ENCODE data around the gene MSX1.

The MSX1 gene

DNA sequence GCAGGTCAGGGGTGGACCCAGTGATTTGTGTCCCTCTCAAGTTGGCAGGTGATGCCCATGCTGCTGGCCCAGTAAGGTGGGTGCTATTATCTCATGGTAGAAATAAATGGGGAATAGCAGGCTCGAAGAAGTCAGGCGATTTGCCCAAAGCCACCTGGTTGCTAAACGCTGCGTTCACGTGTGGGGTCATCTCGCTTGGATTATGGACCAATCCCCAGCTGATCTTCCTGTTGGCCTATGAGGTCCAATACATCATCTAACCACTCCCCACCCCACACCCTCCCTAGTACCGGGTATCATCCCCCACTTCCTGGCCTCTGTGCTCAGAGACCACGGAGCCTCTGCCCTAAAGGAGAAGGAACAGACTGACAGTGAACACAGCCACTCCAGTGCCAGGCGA lies 18.3 kb upstream of the MSX1 start:
- DNase-seq = no peak

DNA sequence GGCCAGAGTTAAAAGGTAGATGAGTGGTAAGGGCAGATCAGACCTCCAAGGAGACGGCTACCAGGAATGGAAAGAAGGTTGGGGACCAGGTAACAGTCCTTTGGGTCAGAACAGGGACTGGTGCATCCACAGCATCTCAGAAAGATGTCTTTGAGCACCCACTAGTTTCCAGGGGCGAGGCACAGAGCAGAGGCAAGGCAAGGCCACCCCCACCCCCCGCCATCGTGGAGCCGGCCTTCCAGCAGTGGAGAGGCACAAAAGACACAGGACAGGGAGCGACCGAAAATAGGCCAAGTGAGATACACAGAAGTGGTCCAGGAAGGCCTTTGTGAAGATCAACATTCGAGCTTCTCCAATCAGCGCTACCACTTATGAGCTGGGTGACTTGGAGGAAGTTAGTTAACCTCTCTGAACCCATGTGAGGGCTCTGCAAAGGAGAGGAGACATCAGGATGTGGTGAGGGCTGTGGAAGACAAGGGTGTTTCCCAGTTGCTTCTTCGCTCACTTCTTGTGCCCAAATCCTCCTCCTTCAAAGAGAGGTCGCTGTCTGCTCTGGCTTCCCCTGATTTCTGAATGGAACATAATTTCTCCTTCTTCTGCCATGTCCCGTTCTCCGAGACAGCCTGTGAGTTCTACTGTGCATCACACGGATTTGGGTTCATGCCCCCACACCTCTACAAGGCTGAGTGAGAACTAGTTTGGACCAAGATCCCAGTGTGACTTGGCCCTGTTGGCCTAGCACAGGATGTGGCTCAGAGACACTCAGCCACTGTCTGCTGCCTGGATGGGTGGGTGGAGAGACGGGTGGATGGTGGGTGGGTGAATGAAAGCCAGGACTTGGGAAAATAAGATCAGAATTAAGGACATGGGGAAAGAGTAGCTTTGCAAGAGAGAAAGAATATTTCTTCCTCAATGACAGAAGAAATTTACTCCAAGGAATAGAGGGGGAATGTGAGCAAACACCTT lies 16.7 kb upstream of the MSX1 start:
- DNase-seq = no peak

DNA sequence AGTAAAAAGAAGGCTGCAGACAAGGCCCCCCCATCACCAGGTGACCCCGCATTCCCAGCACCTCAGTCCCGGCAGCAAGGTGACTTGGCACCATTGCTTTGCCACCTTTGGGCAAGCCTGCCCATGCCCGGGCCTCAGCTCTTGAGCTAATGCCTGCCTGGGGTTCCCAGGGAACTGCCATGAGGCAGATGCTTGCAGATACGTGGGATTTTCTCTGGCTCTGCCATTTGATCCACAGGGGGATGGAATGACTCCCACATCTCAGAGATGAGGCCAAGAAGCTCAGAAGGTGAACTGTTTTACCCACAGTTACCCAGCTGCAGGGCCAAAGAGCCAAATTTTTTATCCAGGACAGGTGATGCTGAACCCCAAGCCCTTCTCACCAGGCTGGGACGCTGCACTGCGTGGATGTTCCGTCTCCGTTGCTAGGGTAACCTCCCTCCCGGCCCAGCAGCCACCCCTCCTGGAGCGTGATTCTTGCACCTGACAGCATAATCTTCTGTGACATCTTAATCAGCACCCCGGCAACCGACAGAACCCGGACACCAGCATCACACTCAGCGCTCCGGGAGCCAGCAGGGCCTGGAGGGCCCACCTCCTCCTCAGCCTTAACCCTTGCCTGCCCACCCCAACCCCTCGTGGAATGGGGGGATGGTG lies 15.7 kb upstream of the MSX1 start:
- no peak for DNase-seq

DNA sequence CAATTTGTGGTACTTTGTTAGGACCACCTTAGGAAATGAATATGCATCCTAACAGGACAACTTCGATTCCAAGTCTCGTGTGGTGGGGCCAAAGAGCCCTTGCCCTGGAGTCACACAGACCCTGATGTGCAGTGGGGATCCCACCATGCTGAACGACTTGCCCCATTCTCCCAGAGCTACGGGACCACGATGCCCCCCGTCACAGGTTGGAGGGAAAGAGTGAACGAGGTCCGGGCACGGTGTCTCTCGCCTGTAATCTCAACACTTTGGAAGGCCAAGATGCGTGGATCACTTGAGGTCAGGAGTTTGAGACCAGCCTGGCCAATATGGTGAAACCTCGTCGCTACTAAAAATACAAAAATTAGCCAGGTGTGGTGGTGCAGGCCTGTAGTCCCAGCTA lies 14.4 kb upstream of the MSX1 start:
- no peak for DNase-seq

DNA sequence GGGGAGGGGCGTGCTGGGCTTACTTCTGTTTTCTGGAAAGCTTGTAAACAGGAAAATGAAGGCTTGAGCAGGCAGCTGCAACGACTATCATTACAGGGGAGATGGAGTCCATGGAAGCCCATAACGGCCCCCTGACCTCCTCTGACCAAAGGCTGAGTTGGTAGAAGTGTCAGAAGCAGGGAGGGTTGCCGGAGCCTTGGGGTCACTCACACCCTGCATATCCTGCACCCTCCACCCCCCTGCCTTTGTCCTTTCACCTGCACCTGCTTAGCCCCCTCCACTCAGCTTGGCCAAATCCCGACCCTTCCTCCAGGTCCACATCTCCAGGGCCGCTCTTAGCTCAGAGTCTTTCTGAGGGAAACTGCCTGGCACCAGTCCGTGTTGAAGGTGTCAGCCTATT lies 12.5 kb upstream of the MSX1 start:
- DNase-seq = no peak

DNA sequence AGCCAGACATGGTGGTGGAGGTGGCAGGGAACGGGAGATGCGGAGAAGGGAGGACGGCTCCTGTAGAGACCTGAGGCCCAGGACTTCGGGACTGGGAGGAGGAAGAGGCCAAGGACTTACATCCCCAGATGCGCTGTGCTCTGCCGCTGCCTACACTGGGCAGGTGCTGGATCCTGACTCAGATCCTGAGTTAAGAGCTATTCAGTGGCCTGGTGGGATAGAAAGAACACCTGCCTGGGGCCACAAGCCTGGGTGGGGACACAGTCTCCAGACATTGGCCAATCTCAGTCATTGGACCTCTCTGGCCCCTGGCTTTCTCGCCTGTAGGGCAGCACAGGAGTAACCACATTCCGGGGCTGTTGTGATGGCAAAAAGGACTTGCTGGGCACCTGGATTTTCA lies 10.9 kb upstream of the MSX1 start:
- DNase-seq = no peak

DNA sequence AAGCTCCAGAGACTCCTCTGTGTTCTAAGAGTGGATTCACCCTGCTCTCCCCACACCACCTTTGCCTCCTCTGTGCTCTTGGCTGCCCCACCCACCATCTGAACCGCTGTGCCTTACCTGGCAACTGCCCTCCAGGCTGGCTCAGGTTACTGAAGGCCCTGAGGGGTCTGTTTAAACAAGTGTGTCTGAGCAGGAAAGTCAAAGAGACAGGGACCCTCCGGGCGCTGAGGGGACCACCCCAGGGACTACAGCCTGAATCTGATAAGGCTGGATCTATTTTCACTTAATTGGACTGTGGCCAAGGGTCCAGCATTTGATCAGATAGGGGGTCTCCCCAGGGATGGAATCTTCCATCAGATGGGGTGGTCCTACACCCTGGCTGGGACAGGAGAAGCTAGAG lies 10.4 kb upstream of the MSX1 start:
- no peak for DNase-seq

DNA sequence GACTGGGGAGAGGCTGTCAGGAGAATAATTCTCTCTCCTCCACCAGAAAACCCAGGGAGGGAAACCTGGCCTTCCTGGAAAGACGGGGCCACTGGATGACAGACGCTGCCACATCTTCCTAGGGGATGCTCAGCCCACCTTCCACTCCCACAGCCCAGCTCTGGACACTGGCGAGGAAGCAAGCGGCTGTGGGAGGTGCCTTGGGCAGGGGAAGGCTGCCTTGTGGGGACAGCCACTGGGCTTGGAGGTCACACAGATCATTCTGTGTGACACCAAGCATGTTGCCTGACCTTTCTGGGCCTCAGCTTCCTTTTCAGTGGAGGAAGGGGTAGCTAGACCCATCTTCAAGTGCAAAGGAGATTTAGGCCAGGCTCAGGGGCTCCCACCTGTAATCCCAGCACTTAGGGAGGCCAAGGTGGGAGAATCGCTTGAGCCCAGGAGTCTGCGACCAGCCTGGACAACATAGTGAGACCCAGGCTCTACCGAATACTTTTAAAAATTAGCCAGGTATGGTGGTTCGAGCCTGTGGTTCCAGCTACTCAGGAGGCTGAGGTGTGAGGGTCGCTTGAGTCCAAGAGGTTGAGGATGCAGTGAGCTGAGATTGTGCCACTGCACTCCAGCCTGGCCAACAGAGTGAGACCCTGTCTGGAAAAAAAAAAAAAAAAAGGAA lies 9.8 kb upstream of the MSX1 start:
- DNase-seq = no peak

DNA sequence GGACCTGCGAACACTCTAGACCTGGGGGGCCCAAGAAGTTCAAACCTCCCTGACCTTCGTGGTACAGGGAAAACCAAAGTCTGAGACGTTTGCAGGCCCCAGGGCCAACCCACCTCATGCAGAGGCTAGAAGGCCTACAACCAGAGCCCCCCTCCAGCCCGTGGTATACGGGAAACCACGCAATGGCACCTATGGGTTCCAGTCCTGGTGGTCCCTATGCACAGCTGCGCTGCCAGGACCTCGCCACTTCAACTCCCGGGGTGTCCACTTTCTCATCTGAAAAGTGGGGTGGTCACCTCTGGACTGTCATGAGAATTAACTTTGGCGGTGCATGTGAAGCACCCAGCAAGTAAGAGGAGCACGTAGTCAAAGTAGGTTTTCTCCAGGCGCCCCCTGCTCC lies 8.4 kb upstream of the MSX1 start:
- DNase-seq = no peak

DNA sequence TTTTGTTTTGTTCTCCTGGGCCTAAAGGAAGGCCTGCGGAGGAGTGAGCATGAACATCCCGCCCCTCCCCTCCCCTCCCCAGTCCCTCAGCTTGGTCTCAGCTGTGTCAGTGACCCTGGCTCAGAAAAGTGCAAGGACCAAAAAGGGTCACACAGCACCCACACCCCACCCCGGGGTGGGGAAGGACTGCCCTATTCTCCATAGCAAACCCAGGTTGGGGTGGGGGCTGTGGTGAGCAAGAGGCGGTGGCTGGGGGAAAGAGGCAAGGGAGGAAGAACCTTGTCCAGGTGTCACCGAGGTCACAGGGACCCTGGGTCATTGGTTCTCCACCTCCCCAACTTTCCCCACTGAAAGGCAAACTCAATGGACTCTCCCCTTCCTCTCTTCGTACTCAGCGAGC lies 7.6 kb upstream of the MSX1 start:
- no peak for DNase-seq

DNA sequence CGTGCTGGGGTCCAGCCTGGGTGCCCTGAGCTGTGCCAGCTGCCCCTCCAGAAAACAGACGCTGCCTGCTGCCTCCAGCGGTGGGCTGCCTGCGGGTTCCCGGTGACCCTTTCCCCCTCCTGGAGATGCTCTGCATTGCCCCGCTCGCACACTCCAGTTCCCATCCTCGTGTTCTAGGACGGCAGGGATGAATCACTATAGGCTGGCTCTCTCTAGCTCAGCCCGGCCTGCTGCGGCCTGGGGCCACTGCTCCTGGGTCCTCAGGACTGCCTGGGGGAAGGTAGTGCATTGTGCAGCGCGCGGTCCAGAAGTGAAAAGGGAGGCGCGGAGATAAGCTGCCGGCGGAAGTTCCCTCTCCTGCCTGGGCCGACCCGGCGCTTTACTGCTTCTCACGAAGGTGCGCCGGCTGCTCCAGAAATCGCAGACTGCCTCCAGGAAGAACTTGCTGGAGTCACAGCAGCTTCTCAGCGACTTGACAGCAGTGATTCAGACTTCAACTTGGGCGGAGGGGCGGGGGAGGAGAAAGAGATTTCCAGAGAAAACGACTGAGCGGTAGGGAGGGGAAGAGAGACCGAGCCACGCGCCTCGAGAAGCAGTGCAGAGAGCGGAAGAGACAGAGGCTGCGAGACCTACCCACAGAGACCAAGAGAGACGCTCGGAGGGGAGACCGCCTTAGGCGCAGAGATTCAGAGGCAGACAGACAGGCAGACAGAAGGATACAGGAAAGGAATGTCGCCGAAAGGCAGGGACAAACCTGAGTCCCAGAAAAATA lies 6.7 kb upstream of the MSX1 start:
- DNase-seq = no peak

DNA sequence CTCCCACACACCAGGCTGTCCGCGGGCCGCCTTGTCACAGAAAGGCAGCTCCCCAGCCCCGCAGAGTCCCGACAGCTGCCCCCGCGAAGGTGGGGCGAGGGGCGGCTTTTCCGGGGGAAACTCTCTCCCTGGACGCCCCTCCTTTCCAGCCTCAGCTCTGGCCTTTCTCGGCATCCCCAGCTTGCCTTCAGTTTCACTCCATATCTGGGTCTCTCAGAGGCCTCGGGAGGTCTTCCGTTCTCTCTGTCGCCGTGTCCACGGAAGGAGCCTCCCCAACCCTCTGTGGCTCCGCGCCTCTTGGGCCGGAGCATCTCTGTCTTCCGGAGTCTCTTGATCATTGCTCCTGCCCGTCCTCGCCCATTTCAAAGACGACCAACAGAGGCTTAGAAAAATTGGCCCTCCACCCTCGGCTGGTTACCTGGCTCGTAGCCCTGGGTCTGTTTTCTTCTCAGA lies 6.1 kb upstream of the MSX1 start:
- no peak for DNase-seq

DNA sequence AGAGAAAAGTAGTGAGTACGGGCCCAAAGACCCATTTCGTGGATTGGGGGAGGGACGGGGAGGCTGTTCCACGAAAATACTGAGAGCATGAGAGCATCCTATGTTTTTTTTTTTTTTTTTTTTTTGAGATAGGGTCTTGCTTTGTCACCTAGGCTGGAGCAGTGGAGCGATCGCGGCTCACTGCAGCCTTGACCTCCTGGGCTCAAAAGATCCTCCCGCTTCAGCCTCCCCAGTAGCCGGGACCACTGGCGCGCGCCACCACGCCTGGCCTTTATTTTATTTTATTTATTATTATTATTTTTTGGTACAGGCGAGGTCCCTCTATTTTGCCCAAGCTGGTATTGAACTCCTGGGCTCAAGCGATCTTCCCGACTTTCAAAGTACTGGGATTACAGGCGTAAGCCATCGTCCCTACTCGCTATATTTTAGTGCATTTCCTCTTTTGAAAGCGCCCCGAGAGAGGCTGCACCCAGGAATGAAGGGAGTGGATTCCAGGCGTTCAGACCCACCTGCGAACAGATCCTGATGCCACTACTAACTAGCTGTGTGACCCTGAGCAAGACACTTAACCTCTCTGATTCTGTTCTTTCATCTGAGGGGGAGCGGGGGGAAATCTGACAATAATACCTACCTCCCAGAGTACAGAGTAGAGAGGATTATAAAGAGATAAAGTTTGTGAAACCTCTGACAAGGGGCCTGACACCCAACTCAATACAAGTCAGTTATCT lies 5.4 kb upstream of the MSX1 start:
- DNase-seq = no peak

DNA sequence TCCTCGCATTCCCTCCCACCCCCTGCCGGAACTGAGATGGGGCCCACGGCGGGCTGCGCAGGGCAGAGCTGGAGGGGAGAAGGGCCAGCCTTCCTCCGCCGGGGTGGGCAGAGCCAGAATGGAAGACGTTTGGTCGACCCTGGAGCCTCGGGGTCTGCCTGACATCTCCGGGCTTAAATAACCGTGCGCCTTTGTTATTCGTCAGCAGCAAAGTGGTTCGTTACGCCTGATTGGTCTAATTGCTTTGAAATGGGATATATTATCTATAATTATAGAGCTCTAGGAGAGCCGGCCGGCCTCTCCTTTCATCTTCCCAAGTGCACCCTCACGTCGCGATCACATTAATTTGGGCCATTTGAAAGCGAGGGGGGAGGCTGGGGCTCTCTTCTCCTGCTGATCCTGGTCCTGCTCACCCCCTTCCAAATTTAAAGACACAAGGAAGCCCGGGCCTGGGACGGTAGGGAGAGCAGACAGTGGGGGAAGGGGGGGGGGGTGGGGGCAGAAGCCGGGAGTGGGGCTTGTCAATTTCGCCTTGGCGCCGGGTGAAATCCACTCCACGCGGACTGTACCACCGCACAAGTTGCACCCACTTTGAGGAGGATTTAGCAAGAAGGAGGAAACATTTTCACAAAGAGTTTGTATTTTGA lies 4.7 kb upstream of the MSX1 start:
- no peak for DNase-seq

DNA sequence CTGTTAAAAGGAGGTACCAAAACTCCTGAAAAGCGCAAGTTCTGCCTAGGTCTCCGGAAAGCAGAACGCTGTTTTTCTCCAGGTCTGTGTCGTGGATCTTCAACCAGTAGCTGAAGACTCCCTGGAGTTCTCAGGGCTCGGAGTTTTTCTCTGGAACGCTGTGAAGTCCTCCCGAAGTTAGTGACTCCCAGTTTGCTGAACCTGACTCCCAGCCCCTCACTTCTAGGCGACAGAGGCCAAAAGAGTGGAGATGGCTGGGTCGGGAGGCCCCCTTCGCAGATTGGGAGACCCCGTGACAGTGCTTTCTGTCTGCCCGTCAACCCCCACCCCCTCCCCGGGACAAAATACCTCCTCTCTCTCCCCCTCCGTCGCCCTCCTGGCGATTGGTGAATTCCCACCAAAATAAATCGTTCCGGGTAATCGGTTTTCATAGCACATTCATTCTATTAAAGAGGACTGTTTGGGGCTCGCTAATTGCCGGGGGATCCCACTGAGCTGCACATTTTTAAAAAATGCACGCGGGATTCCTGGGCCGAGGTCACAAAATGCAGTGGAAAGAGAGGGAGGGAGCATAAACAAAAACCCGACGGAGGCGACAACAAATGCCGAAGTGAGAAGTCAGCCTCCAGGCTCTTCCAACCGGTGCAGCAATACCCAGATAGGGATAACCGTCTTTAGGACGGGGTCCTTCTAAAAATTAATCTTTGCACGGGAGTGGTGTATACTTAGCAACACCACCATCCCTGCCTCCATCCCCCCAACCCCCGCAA lies 4.0 kb upstream of the MSX1 start:
- no peak for DNase-seq

DNA sequence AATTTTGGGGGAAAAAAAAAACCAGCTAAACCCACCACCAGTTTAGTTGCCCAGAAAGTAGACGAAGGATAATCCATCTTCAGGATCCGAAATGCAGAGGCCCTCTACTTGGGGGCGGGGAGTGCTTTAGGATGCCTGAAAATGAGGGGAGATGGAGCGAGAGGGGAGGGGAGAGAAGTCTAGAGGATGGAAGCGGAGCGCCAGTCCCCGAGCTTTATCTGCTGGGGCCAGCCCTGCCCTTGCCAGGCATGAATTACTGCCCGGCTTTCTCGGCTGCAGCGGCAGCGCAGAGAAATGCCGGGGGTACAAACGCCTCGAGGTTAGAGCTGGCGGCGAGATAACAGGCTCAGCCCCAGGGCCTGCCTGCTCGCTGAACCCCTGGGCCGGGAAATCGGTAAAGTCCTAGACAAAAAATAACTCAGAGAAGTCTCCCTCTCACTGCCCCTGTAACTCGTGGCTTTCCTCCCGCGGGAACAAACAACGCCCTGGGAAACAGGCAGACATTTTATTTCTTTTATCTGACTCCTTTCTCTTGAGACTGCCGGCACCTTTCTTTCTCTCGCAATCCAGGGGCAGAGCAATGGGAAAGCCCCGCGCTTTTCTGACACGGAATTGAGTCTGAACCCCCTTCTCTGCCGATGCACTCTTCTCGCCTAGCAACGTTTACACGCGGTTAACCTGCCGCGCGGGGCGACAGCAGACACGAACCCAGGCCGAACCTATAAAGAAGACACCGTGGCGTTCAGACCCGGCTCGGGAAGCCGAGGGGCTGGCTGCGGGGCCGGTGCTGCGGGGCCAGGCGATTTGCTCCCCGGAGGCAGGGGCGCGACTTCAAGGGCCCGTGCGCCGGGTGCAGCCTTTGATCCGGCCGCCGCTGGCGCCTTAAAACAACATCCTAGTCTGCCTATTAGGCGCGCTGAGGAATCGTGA lies 3.1 kb upstream of the MSX1 start:
- no peak for DNase-seq

DNA sequence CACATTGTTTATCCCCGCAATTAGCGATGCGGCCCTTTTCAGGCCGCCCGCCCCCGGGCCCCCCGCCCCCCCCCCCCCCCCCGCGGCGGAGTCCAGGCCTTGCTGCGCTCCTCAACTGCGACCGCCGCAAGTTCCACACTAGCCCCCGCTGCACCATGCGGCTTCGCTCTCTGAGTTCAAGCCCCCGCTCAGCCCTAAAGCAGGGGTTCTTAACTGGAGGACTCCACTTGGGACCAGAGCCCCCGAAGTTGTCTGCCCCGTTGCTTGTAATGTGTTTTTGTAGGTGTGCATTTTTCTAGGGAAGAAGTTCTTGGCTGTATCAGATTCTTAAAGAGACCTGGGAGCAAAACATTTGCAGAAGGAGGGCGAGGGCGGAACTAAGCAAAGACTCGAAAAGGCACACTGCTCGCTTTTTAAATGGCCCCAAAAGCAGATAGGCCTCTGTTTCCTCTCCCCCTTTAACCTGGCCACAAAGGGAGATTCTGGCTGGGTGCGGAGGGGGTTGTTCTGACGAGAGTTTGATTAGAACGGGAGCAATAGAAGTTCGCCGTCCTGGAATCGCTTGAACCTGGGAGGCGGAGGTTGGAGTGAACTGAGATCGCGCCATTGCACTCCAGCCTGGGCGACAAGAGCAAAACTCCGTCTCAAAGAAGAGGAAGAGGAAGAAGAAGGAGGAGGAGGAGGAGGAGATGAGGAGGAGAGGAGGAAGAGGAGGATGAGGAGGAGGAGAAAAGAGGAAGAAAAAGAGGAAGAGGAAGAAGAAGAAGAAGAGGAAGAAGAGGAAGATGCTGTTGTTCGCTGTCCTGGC lies 2.3 kb upstream of the MSX1 start:
- no peak for DNase-seq

DNA sequence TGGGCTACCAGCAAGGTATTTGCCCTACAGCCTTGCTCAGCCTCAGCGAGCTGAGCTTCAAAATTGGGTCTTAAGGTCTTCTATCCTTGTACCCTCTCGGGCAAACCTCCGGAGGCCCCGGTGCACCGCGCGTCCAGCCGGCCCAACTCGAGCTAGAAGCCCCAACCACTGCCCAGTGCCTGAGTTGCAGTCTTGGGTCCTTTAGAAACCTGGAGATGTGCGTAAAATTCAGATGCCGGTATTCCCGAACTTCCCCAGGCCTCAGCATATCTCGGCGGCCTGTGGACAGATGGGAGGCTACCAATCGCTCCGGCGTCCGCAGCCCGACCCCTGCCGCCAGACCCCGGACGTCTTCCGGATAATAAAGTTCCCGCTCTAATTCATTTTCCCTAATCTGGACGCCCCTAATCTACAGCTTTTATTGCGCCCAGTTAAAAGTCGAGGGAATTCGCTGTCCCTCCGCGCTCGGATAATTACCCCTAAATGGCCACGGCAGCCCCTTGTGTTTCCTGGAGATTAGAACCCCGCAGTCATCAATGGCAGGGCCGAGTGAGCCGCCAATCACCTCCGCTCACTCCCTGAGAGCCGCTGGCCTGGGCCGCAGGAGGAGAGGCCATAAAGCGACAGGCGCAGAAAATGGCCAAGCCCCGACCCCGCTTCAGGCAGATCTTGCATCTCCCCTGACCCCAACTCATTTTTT lies 1.5 kb upstream of the MSX1 start:
- DNase-seq = no peak

All from NCI-H187 treated with DMSO at 0.1 percent for 48 hours (cell line).